Measurements from ENCODE around the gene SLAMF1.

- TF ChIP-seq CTCF (IDR thresholded peaks at IDR 0.05): no peak
- no peak for TF ChIP-seq POLR2A (IDR thresholded peaks at IDR 0.05)
Observed at GRCh38 chr1:160644399-160644798, 2.4 kb downstream of the SLAMF1 start.
